ENCODE results near the gene POC1A. TPM values are rescaled to one million over a fixed set of nuclear protein-coding genes. Genes with fewer than 3 reads are reported as not detected.

Gene POC1A
- total RNA-seq, 1 experiment from 2014 or later: 43.0 TPM

GRCh38 chr3:52118156-52118875 is 35.9 kb downstream of the POC1A start:
- Histone ChIP-seq H3K4me3 (ENCODE audit: low read length) (no peak overlapping the region), H3K9me2 (replicated peaks; ENCODE audit: low read length) (no peaks in the 10 kb centered on the region), H3K9me3 (ENCODE audit: low read length) (no peaks in the 10 kb centered on the region), H3K4me1 (ENCODE audit: insufficient read depth, low read length) (no peaks in the 10 kb centered on the region), H3K27ac (ENCODE audit: low read length) (no peak overlapping the region), H3F3A (ENCODE audit: low read length, unreplicated experiment) (no peaks in the 10 kb centered on the region), H3K4me2 (ENCODE audit: low read length) (no peak overlapping the region), H3K79me2 (ENCODE audit: low read length) (no peaks in the 10 kb centered on the region), H3K36me3 (ENCODE audit: low read depth, low read length) (peaks cover 42% of the 10 kb centered on the region), H2AFZ (ENCODE audit: low read length) (no peak overlapping the region), H3K9ac (ENCODE audit: low read length) (no peak overlapping the region), H3K27me3 (ENCODE audit: low read length) (no peaks in the 10 kb centered on the region), H4K20me1 (ENCODE audit: low read length) (no peaks in the 10 kb centered on the region)
- CTCF ChIA-PET: interaction anchor here (0.6 to 1.2 kb wide), 3 partner anchors 85 to 117 kb away, joined by 3 to 7 read pairs (median 4); no protein-coding TSS in a partner anchor
- TF ChIP-seq, protein P1, sequence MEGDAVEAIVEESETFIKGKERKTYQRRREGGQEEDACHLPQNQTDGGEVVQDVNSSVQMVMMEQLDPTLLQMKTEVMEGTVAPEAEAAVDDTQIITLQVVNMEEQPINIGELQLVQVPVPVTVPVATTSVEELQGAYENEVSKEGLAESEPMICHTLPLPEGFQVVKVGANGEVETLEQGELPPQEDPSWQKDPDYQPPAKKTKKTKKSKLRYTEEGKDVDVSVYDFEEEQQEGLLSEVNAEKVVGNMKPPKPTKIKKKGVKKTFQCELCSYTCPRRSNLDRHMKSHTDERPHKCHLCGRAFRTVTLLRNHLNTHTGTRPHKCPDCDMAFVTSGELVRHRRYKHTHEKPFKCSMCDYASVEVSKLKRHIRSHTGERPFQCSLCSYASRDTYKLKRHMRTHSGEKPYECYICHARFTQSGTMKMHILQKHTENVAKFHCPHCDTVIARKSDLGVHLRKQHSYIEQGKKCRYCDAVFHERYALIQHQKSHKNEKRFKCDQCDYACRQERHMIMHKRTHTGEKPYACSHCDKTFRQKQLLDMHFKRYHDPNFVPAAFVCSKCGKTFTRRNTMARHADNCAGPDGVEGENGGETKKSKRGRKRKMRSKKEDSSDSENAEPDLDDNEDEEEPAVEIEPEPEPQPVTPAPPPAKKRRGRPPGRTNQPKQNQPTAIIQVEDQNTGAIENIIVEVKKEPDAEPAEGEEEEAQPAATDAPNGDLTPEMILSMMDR (conservative IDR thresholded peaks at IDR 0.05; ENCODE audit: low read depth, low read length): no peak
- no peak for TF ChIP-seq EZH2phosphoT487 (IDR thresholded peaks at IDR 0.05; ENCODE audit: borderline replicate concordance, low read length)
- TF ChIP-seq EZH2 (IDR thresholded peaks at IDR 0.05; ENCODE audit: low read length, unreplicated experiment): no peak
- no peak for ATAC-seq
- no TSS peak for BruUV-seq (replicated peaks)
- intact Hi-C loops (cut with micrococcal nuclease): no loop called here
- DNase-seq: no peak
- POLR2A ChIA-PET (ENCODE audit: unreplicated experiment): no interaction called here

- Histone ChIP-seq H3K27ac (ENCODE audit: low read length) (no peak overlapping the region), H3K9ac (ENCODE audit: low read length) (no peak overlapping the region), H3K4me3 (ENCODE audit: low read length) (no peak overlapping the region), H3K9me2 (replicated peaks; ENCODE audit: low read length) (no peaks in the 10 kb centered on the region), H3K4me1 (ENCODE audit: insufficient read depth, low read length) (no peaks in the 10 kb centered on the region), H3K4me2 (ENCODE audit: low read length) (no peak overlapping the region), H3K36me3 (ENCODE audit: low read depth, low read length) (peaks cover 38% of the 10 kb centered on the region; the same call in 1 of the 2 replicates), H3K27me3 (ENCODE audit: low read length) (no peaks in the 10 kb centered on the region), H3F3A (ENCODE audit: low read length, unreplicated experiment) (no peaks in the 10 kb centered on the region), H2AFZ (ENCODE audit: low read length) (no peak overlapping the region), H4K20me1 (ENCODE audit: low read length) (no peaks in the 10 kb centered on the region), H3K9me3 (ENCODE audit: low read length) (no peaks in the 10 kb centered on the region), H3K79me2 (ENCODE audit: low read length) (no peaks in the 10 kb centered on the region)
- intact Hi-C loops (cut with micrococcal nuclease): no loop called here
- BruUV-seq (replicated peaks): no TSS peak
- ChIA-PET POLR2A (ENCODE audit: unreplicated experiment) (no interaction called here), CTCF (no interaction called here)
- ATAC-seq (no peak), DNase-seq (no peak)
- TF ChIP-seq EZH2phosphoT487 (IDR thresholded peaks at IDR 0.05; ENCODE audit: borderline replicate concordance, low read length): no peak
- TF ChIP-seq EZH2 (IDR thresholded peaks at IDR 0.05; ENCODE audit: low read length, unreplicated experiment): no peak
- TF ChIP-seq, protein P1 (conservative IDR thresholded peaks at IDR 0.05; ENCODE audit: low read depth, low read length): no peak
Observed at GRCh38 chr3:52117537-52117936, 36.7 kb downstream of the POC1A start.

DNA sequence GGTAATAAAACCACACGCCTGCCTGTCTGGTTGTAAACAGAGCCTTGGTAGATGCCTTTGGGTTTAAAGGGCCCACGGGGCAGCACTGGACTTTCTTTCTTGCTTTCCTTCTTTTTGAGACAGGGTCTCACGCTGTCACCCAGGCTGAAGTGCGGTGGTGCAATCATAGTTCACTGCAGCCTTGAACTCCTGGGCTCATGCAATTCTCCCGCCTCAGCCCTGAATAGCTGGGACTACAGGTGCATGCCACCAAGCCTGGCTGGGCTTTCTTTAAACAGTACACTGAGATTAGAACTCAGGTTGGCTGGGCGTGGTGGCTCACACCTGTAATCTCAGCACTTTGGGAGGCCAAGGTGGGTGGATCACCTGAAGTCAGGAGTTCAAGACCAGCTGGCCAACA is 42.2 kb downstream of the POC1A start:
- no peaks in the 10 kb centered on the region for H3K27me3 ChIP-seq (ENCODE audit: low read length)
- H3K4me3 ChIP-seq (ENCODE audit: low read length): no peak overlapping the region
- H3K9me2 ChIP-seq (replicated peaks; ENCODE audit: low read length): no peaks in the 10 kb centered on the region
- no peaks in the 10 kb centered on the region for H3K4me1 ChIP-seq (ENCODE audit: insufficient read depth, low read length)
- intact Hi-C loops (cut with micrococcal nuclease): no loop called here
- no peak for TF ChIP-seq EZH2phosphoT487 (IDR thresholded peaks at IDR 0.05; ENCODE audit: borderline replicate concordance, low read length)
- no peak for TF ChIP-seq EZH2 (IDR thresholded peaks at IDR 0.05; ENCODE audit: low read length, unreplicated experiment)
- TF ChIP-seq, protein P1 (conservative IDR thresholded peaks at IDR 0.05; ENCODE audit: low read depth, low read length): no peak
- ChIA-PET POLR2A (ENCODE audit: unreplicated experiment) (no interaction called here), CTCF (no interaction called here)
- DNase-seq (no peak), ATAC-seq (no peak)
- no TSS peak for BruUV-seq (replicated peaks)
- H2AFZ ChIP-seq (ENCODE audit: low read length): no peak overlapping the region
- H3F3A ChIP-seq (ENCODE audit: low read length, unreplicated experiment): no peaks in the 10 kb centered on the region
- peaks cover 27% of the 10 kb centered on the region; the same call in 1 of the 2 replicates for H3K36me3 ChIP-seq (ENCODE audit: low read depth, low read length)
- no peak overlapping the region for H3K27ac ChIP-seq (ENCODE audit: low read length)
- H4K20me1 ChIP-seq (ENCODE audit: low read length): no peaks in the 10 kb centered on the region
- no peak overlapping the region for H3K9ac ChIP-seq (ENCODE audit: low read length)
- H3K79me2 ChIP-seq (ENCODE audit: low read length): no peaks in the 10 kb centered on the region
- H3K4me2 ChIP-seq (ENCODE audit: low read length): no peak overlapping the region
- H3K9me3 ChIP-seq (ENCODE audit: low read length): no peaks in the 10 kb centered on the region
